Measurements from ENCODE around the gene NOP53. TPM values are rescaled to one million over a fixed set of nuclear protein-coding genes. Genes with fewer than 3 reads are reported as not detected.
"Not testable (repeated sequence)": the region's sequence is repeated elsewhere in the genome, so short reads cannot be mapped to it uniquely, and the experiment has no call there.

Gene NOP53
- total RNA-seq, 2 donors from 2014 or later: 145 to 257 TPM

DNA sequence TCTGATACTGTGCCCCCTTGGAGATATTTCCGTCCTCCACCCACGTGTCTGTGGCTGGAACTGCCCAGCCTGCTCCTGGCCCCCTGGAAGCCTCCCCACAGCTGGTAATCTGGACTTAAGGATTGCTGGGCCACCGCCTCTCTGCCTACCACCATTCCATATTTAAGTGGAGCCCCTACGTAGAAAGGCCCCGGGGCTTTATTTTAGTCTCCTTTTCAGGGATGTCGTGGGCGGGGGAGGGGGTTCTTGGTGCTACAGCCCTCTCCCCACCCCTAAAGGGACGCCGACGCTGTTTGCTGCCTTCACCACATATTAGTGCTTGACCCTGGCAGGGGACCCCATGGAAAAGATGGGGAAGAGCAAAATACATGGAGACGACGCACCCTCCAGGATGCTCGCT, 2.7 kb upstream of the NOP53 start:
- Histone ChIP-seq H3K9me3 (no peaks in the 10 kb centered on the region), H3K27ac (peak overlapping the region; percentile 67), H3K36me3 (no peaks in the 10 kb centered on the region), H3K4me1 (peaks cover 7% of the 10 kb centered on the region), H3K9ac (ENCODE audit: low read depth in 2 of 2, low read length in 2 of 2) (peak overlapping the region in 1 of 2 donors; percentile 68), H3K27me3 (no peaks in the 10 kb centered on the region), H3K4me3 (no peak overlapping the region)
- TF ChIP-seq, protein P1, sequence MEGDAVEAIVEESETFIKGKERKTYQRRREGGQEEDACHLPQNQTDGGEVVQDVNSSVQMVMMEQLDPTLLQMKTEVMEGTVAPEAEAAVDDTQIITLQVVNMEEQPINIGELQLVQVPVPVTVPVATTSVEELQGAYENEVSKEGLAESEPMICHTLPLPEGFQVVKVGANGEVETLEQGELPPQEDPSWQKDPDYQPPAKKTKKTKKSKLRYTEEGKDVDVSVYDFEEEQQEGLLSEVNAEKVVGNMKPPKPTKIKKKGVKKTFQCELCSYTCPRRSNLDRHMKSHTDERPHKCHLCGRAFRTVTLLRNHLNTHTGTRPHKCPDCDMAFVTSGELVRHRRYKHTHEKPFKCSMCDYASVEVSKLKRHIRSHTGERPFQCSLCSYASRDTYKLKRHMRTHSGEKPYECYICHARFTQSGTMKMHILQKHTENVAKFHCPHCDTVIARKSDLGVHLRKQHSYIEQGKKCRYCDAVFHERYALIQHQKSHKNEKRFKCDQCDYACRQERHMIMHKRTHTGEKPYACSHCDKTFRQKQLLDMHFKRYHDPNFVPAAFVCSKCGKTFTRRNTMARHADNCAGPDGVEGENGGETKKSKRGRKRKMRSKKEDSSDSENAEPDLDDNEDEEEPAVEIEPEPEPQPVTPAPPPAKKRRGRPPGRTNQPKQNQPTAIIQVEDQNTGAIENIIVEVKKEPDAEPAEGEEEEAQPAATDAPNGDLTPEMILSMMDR (IDR thresholded peaks at IDR 0.05): no peak
- no peak for DNase-seq
- intact Hi-C loops (cut with DNase I): no loop called here

DNA sequence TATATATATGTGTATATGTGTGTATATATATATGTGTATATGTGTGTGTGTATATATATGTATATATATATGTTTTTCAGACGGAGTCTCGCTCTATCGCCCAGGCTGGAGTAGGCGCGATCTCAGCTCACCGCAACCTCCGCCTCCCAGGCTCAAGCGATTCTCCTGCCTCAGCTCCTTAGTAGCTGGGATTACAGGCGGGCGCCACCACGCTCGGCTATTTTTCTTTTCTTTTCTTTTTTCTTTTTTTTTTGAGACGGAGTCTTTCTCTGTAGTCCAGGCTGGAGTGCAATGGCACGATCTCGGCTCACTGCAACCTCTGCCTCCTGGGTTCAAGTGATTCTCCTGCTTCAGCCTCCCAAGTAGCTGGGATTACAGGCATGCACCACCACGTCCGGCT, 783 bp downstream of the NOP53 start:
- H3K9me3 ChIP-seq; H3K9ac ChIP-seq (ENCODE audit: low read depth in 2 of 2, low read length in 2 of 2); DNase-seq; H3K27me3 ChIP-seq; H3K27ac ChIP-seq; intact Hi-C loops (cut with DNase I); H3K4me1 ChIP-seq: not testable (repeated sequence)
- Histone ChIP-seq H3K36me3 (peaks cover 13% of the 10 kb centered on the region), H3K4me3 (peak overlapping the region; percentile 53)

DNA sequence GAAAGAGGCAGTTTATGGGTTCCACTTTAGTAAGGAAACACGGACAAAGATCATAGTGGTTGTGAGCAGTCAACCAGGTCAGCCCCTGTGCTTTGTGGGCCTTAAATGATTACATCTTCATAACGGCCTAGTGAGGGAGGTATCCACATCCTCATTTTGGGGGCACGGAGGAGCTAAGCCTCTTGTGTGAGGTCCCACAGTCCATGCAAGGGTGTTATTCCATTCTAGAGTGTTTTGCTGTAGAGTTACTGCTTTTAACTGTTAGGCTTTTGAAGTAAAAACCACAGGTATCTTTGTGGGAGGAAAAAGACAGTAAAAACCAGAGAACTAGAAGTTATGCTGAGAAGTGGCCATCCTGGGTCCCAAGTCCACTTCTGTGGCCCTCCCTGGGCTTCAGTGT, 4.0 kb downstream of the NOP53 start:
- no peaks in the 10 kb centered on the region for H3K27me3 ChIP-seq
- H3K4me3 ChIP-seq: no peak overlapping the region
- peaks cover 32% of the 10 kb centered on the region for H3K36me3 ChIP-seq
- intact Hi-C loops (cut with DNase I): no loop called here
- H3K4me1 ChIP-seq: peaks cover 3% of the 10 kb centered on the region
- TF ChIP-seq, protein P1 (IDR thresholded peaks at IDR 0.05): no peak
- no peak overlapping the region for H3K27ac ChIP-seq
- H3K9ac ChIP-seq (ENCODE audit: low read depth in 2 of 2, low read length in 2 of 2): no peak overlapping the region
- no peak for DNase-seq
- no peaks in the 10 kb centered on the region for H3K9me3 ChIP-seq

DNA sequence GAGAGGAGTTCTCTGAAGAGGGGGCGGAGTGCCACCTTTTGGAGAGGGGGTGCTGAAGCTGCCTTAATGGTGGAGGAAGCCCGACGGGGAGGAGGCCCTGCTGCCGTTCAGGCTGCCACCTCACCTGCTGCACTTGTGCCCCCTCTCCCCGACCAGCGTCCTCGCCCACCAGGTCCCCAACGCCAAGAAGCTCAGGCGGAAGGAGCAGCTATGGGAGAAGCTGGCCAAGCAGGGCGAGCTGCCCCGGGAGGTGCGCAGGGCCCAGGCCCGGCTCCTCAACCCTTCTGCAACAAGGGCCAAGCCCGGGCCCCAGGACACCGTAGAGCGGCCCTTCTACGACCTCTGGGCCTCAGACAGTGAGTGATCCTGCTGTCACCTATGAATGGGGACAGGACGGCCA, 5.4 kb downstream of the NOP53 start:
- H3K4me1 ChIP-seq: peaks cover 3% of the 10 kb centered on the region
- H3K27me3 ChIP-seq: no peaks in the 10 kb centered on the region
- no peak overlapping the region for H3K4me3 ChIP-seq
- TF ChIP-seq, protein P1 (IDR thresholded peaks at IDR 0.05): no peak
- no peak overlapping the region for H3K9ac ChIP-seq (ENCODE audit: low read depth in 2 of 2, low read length in 2 of 2)
- intact Hi-C loops (cut with DNase I): no loop called here
- no peak for DNase-seq
- H3K9me3 ChIP-seq: no peaks in the 10 kb centered on the region
- no peak overlapping the region for H3K27ac ChIP-seq
- H3K36me3 ChIP-seq: peaks cover 36% of the 10 kb centered on the region

DNA sequence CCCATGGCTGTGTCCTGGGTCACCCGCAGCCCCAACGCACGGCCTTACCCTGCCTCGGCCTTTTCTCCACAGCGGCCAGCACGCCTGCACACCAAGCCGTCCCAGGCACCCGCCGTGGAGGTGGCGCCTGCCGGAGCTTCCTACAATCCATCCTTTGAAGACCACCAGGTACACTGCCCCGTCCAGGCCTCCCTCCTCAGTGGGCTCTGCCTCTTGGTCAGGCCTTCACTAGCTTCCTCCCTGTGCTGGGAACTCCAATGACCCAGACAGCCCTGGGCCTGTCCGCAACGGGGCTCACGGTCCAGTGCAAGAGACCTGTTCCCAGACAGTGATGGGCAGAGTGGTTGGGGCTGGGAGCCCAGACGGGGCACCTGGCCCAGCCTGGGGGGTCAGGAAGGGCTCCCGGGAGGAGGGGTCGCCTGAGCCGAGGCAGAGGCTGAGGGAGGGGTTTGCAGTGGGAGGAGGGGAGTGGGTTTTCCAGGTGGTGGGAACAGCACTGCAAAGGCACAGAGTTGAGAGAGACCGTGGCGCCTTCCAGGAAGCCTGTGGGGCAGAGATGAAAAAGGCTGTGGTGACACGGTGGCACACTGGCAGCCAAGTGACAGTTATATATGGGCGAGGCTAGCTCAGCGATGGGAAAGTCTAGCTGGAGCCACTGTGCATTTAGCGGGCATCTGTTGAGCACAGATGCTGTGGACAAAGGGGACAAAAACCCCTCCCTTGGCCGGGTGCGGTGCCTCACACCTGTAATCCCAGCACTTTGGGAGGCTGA, 7.3 kb downstream of the NOP53 start:
- H3K27me3 ChIP-seq: no peaks in the 10 kb centered on the region
- no peak overlapping the region for H3K27ac ChIP-seq
- no peak overlapping the region for H3K9ac ChIP-seq (ENCODE audit: low read depth in 2 of 2, low read length in 2 of 2)
- intact Hi-C loops (cut with DNase I): no loop called here
- TF ChIP-seq, protein P1 (IDR thresholded peaks at IDR 0.05): no peak
- DNase-seq: no peak
- H3K9me3 ChIP-seq: no peaks in the 10 kb centered on the region
- no peak overlapping the region for H3K4me3 ChIP-seq
- peaks cover 41% of the 10 kb centered on the region for H3K36me3 ChIP-seq
- peaks cover 7% of the 10 kb centered on the region for H3K4me1 ChIP-seq

All from colonic mucosa (tissue), 4 donors.